GM12801 (cell line): ENCODE results near the gene CMTR2.

Experiments used
- CTCF ChIP-seq: IDR thresholded peaks from one replicate; pipeline ENCODE4 v1.5.1; 2011; ENCODE audit warnings: control low read depth; ENCODE audit not compliant: insufficient read length; ENCODE audit errors: extremely low read depth

The CMTR2 gene

GRCh38 chr16:71254832-71255525 is 34.2 kb downstream of the CMTR2 start:
- TF ChIP-seq CTCF = no peak

DNA sequence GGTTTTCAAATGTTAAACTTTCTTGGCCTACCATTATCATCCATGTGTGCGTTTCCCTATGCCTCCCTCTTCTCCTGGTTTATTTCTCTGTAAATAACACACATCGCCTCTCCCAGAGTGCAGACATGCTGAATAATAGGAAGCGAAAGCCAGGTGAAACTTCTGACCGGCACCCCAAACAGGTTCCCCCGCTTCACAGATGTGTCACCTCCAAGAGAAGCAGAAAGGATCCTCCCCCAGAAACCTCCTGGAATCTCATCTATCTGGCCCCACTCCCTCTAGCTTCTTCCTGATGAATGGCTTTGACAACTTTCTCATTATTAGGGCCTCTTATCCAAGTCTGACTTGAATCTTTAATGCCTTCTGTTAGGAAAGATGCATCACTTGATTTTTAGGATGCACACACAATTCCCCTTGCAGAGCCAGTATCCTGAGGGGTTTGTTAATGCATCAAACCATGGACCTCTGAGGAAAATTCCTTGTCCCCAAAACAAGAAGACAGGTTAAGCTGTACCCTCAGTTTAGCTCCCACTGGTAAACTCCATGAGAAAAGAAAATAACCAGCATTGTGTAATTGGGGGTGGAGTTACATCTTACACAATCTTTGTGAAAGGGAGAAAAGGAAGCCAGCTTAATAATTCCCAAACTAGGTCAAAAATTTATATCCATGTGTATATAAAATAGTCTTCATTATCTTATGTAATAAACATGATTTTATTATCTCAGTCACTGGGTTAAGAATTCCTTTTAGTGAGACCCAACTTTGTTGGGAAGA is 38.6 kb downstream of the CMTR2 start:
- TF ChIP-seq CTCF = no peak

GRCh38 chr16:71249399-71249798 is 39.8 kb downstream of the CMTR2 start:
- TF ChIP-seq CTCF = no peak

- TF ChIP-seq CTCF = no peak
Measured at GRCh38 chr16:71247478-71247877, 41.7 kb downstream of the CMTR2 start.

- no peak for TF ChIP-seq CTCF
Measured at GRCh38 chr16:71246309-71246708, 42.9 kb downstream of the CMTR2 start.

GRCh38 chr16:71244521-71244920 is 44.7 kb downstream of the CMTR2 start:
- TF ChIP-seq CTCF = no peak

DNA sequence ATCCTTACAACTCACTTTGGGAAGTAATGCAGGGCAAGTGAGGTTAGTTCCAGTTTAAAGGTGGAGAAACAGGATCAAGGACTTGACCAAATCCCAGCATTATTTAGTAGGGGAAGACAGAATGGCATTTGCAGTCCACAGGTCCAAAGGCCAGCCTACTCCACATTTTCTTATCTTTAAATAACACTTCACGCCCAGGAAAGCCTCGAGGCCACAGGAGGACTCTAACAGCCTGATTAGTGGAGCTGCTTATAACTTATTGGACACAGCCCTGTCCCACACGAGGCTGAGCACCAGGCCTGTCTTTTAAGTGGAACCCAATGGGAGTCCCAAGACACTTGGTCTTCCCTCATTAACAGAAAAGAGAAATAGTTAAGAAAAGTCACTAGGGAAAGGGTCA is 46.6 kb downstream of the CMTR2 start:
- TF ChIP-seq CTCF = no peak
